Right lobe of liver (tissue), 6 donors: ENCODE data around the gene ZBTB33. TPM values are rescaled to one million over a fixed set of nuclear protein-coding genes. Genes with fewer than 3 reads are reported as not detected.

Source experiments
- ATAC-seq, 4 donors: fragments of 200-7000 bp; cut with Tn5 transposase; one replicate each; pipeline ENCODE4 v1.9.1; 2020; ENCODE audit warnings: mild to moderate bottlenecking in 4 of 4, moderate library complexity in 4 of 4
- DNase-seq, 3 donors: peaks; one replicate each; pipeline ENCODE4 v3.0.0-alpha.2; 2020
- H3K27ac ChIP-seq, 3 donors: fragments of 200-600 bp; one replicate each; pipeline ENCODE4 v1.8.0; 2022
- H3K27me3 ChIP-seq, 2 donors: fragments of 200-600 bp; one replicate each; pipeline ENCODE4 v1.8.0; 2022
- H3K36me3 ChIP-seq, 4 donors: fragments of 200-600 bp; sonication (generic) in 1 of 4; one replicate each; pipeline versions ENCODE4 v1.5.1 to v1.8.0; 2017 to 2022; ENCODE audit warnings: control low read depth in 1 of 4
- H3K4me1 ChIP-seq, 4 donors: fragments of 200-600 bp; sonication (generic) in 1 of 4; one replicate each; pipeline versions ENCODE4 v1.5.1 to v1.8.0; 2017 to 2022; ENCODE audit warnings: control low read depth in 1 of 4
- H3K4me3 ChIP-seq, 3 donors: fragments of 200-600 bp; one replicate each; pipeline ENCODE4 v1.8.0; 2022
- H3K9me3 ChIP-seq, 4 donors: fragments of 200-600 bp; sonication (generic) in 1 of 4; one replicate each; pipeline versions ENCODE4 v1.5.1 to v1.8.0; 2017 to 2022; ENCODE audit warnings: control low read depth in 1 of 4
- CTCF ChIP-seq, 4 donors: fragments of 200-600 bp in 3 of 4; fragments of 450-650 bp in 1 of 4; IDR thresholded peaks; one replicate each; pipeline versions ENCODE4 v1.5.1 to v1.8.0; 2016 to 2022; ENCODE audit warnings: antibody characterized with exemption in 4 of 4, mild to moderate bottlenecking in 2 of 4
- POLR2A ChIP-seq: fragments of 450-650 bp; IDR thresholded peaks from one replicate; pipeline ENCODE4 v1.6.1; 2017; ENCODE audit warnings: antibody characterized with exemption, mild to moderate bottlenecking
- WGBS: methylation state at CpG from one replicate; pipeline ENCODE4 v1.1.6; 2018; ENCODE audit warnings: low coverage, low lambda C conversion rate; ENCODE audit not compliant: insufficient coverage; ENCODE audit errors: missing lambda C conversion rate; 5-methylcytosine and 5-hydroxymethylcytosine counted together
- intact Hi-C, 2 donors: fragments of 100-400 bp; cut with DNase I; formaldehyde crosslinking; loops; one replicate each; pipeline versions ENCODE4 v1.11.2 to v1.14.1; 2022
- total RNA-seq, 6 experiments: library from RNA; depleted of rRNA in 2 of 6; stranded (reverse); fragments of >200 nt in 2 of 6; fragmentation: NEBNext Ultra II Directional in 3 of 6; extraction: Animal tissue kit (Norgen Biotek cat#: 25700) in 3 of 6; gene quantifications; one replicate each; pipeline versions ENCODE4 v1.1.0 to v1.2.4, GENCODE V29; 2016 to 2023
- donor health status: DM: no; HTN: yes; CAD: no.
- donor health status: DM: no; HTN: no; CAD: no.
- donor health status: DM: no; HTN: no; CAD: no.
- donor health status: DM: no; HTN: yes; CAD: no.
- donor health status: DM: no; HTN: yes; CAD: no.

The ZBTB33 gene
- total RNA-seq, 6 experiments from 2014 or later: 9.9 to 21.0 (median 15.7) TPM

GRCh38 chrX:120294651-120295050, 44.0 kb downstream of the ZBTB33 start:
- no peak for TF ChIP-seq CTCF (IDR thresholded peaks at IDR 0.05)
- no peak for TF ChIP-seq POLR2A
- no peaks in the 10 kb centered on the region for H3K27me3 ChIP-seq
- no peaks in the 10 kb centered on the region for H3K9me3 ChIP-seq
- H3K27ac ChIP-seq: no peak overlapping the region
- H3K4me1 ChIP-seq: peaks cover 0 to 6% (median 3%) of the 10 kb centered on the region in 4 donors
- intact Hi-C loops: no loop called here
- ATAC-seq (no peak), DNase-seq (no peak)
- H3K36me3 ChIP-seq: no peaks in the 10 kb centered on the region
- no peak overlapping the region for H3K4me3 ChIP-seq

GRCh38 chrX:120297923-120298322, 47.3 kb downstream of the ZBTB33 start:
- WGBS: 71% methylated on average over 1 of the region's 1 CpG
- no peak for DNase-seq
- Histone ChIP-seq H3K27ac (no peak overlapping the region), H3K9me3 (no peaks in the 10 kb centered on the region), H3K4me3 (no peak overlapping the region), H3K36me3 (no peaks in the 10 kb centered on the region), H3K27me3 (no peaks in the 10 kb centered on the region), H3K4me1 (peaks cover 0 to 6% (median 3%) of the 10 kb centered on the region in 4 donors)
- intact Hi-C loops: no loop called here
- ATAC-seq: peak; percentile 38 to 77 (median 66)
- TF ChIP-seq CTCF (IDR thresholded peaks at IDR 0.05) (no peak), POLR2A (no peak)

DNA sequence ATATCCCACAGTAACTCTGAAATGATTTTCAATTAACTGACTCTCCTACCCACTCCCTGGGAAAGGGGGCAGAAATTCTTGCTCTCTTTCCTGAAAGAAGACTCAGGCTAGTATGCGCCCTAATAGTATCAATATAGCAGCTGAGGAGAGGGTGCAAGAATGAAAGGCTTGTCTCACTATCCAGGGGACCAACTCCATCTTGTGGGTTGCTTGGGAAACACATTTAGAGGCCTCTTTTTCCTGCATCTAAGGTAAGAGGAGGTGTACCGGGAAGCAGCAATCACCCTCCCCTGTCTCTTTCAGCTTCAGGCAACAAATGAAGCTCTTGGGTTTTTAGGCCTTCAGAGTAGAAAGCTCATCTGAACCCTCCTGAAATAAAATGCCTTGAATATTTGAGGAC, 49.3 kb downstream of the ZBTB33 start:
- TF ChIP-seq POLR2A (no peak), CTCF (IDR thresholded peaks at IDR 0.05) (peak; percentile 17 to 41 (median 24))
- no peak overlapping the region for H3K27ac ChIP-seq
- H3K4me1 ChIP-seq: peaks cover 0 to 6% (median 3%) of the 10 kb centered on the region in 4 donors
- WGBS: 38% methylated on average over 1 of the region's 2 CpGs
- intact Hi-C loops: no loop called here
- ATAC-seq (peak; percentile 75 to 83 (median 81)), DNase-seq (no peak)
- no peaks in the 10 kb centered on the region for H3K9me3 ChIP-seq
- H3K36me3 ChIP-seq: no peaks in the 10 kb centered on the region
- H3K27me3 ChIP-seq: peaks cover 0 to 5% of the 10 kb centered on the region in 2 donors
- H3K4me3 ChIP-seq: no peak overlapping the region

DNA sequence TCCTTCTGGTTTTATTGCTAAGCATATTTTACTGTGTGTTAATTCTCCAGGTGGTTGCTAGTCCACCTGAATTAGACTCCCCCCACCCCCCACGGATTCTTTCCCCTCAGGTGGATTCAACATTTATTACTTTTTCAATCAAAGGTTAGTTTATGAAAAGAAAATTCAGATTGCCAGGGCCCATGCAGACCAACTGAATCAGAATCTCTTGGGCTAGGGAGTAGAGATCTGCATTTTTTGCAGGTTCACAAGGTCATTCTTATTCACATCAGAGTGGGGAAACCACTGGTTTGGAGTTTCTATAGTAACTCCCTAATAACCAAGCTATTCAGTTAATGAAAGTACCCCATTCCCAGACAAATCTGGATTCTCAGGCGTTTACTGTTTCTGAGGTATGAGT, 50.9 kb downstream of the ZBTB33 start:
- intact Hi-C loops: no loop called here
- Histone ChIP-seq H3K27ac (no peak overlapping the region), H3K27me3 (peaks cover 0 to 5% of the 10 kb centered on the region in 2 donors), H3K36me3 (no peaks in the 10 kb centered on the region), H3K4me1 (peaks cover 0 to 6% (median 3%) of the 10 kb centered on the region in 4 donors), H3K4me3 (no peak overlapping the region), H3K9me3 (no peaks in the 10 kb centered on the region)
- no peak for ATAC-seq
- no peak for DNase-seq
- TF ChIP-seq POLR2A: no peak
- TF ChIP-seq CTCF (IDR thresholded peaks at IDR 0.05): no peak
- 23% methylated on average over 2 of the region's 2 CpGs for WGBS

- H3K27ac ChIP-seq: no peak overlapping the region
- H3K4me3 ChIP-seq: no peak overlapping the region
- intact Hi-C loops: no loop called here
- ATAC-seq (no peak), DNase-seq (no peak)
- H3K27me3 ChIP-seq: peaks cover 0 to 5% of the 10 kb centered on the region in 2 donors
- no peaks in the 10 kb centered on the region for H3K36me3 ChIP-seq
- no peaks in the 10 kb centered on the region for H3K9me3 ChIP-seq
- WGBS: 28% methylated on average over 4 of the region's 4 CpGs
- no peak for TF ChIP-seq POLR2A
- no peak for TF ChIP-seq CTCF (IDR thresholded peaks at IDR 0.05)
- peaks cover 0 to 6% (median 3%) of the 10 kb centered on the region in 4 donors for H3K4me1 ChIP-seq
These were observed 51.3 kb downstream of the ZBTB33 start for GRCh38 chrX:120301960-120302359.
